CD4-positive, alpha-beta T cell treated with Interleukin-17A for 4 hours (primary cell): ENCODE data around the gene PTGER2.

Experiments used
- DNase-seq: peaks from one replicate; pipeline ENCODE4 v3.0.0-alpha.2; 2020; ENCODE audit warnings: mixed read lengths

The PTGER2 gene

GRCh38 chr14:52342849-52343596 is 28.9 kb downstream of the PTGER2 start:
- no peak for DNase-seq

DNA sequence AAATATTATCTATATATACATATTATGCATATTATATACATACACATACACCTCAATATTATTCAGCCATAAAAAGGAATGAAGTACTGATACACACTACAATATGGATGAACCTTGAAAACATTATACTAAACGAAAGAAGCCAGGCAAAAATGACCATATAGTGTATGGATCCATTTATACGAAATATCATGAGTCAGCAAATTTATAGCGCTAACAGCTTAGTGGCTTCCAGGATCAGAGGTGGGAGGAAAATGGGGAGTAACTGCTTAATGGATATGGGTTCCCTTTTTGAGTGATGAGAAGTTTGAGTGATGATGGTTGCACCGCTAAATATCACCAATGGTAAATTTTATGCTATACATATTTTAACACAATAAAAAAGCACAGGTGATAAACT is 32.7 kb downstream of the PTGER2 start:
- DNase-seq, result no peak

- no peak for DNase-seq
Observed at GRCh38 chr14:52348279-52348678, 34.2 kb downstream of the PTGER2 start.

- DNase-seq, result no peak
Observed at GRCh38 chr14:52348776-52349175, 34.7 kb downstream of the PTGER2 start.

- no peak for DNase-seq
Observed at GRCh38 chr14:52349731-52350130, 35.6 kb downstream of the PTGER2 start.

GRCh38 chr14:52350445-52350844 is 36.3 kb downstream of the PTGER2 start:
- DNase-seq, result no peak

GRCh38 chr14:52351233-52352060 is 37.3 kb downstream of the PTGER2 start:
- DNase-seq, result peak; percentile 19

DNA sequence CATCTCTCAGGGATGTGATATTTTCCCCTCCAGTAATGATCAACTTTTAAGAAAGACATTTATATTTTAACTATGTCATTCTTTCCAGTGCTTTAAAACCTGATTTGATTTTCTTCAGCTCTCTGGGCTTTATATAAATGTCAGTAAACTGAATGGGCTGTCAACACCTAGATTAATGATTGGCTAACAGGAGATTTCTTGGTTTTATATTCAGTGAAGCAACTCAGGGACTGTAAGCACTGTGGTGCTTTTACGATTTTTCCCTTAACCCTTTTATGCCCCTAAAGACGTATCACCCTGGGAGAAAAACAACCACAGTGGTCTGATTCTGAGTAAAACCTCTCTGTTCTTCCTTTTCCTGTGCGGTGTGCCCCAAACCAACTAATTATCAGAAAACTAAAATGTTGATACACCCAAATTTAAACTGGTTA is 38.0 kb downstream of the PTGER2 start:
- no peak for DNase-seq

DNA sequence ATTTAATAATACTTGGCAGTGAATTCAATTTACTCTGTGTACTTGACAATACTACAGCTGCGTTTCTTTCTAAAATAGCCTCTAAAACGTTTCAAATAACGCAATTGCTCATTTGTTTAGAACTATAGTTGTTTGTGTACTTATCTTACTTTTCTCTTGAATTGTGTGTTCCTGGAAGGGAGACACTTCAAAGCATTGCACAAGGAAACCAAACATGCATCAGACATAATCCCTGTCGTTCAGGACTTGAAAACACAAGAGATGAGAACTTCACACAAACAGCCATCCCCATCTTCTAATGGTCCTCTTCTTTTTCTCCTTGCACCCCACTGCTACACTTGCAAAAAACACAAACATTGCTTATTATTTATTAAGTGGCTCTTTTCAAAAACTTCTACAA is 38.5 kb downstream of the PTGER2 start:
- no peak for DNase-seq

DNA sequence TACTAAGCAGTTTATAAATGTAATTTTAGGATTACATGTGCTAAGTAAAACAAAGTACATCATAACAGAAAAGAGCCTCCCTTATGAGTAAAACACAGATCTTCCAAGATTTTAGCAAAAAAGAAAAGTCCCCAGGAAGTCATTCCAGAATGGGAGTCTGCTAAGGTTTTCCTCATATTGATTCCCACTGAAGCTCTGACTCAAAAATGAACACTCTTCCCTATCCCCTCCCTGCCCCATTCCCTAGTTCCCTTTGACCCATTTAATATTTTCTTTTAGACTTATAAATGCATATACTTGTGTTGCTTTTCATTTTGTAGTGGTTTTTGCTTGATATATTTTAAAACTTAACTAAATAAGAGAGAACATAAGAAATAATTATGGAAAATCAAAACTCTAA is 40.1 kb downstream of the PTGER2 start:
- no peak for DNase-seq

GRCh38 chr14:52355016-52355431 is 40.9 kb downstream of the PTGER2 start:
- DNase-seq, result no peak

- no peak for DNase-seq
Observed at GRCh38 chr14:52355526-52355925, 41.4 kb downstream of the PTGER2 start.

DNA sequence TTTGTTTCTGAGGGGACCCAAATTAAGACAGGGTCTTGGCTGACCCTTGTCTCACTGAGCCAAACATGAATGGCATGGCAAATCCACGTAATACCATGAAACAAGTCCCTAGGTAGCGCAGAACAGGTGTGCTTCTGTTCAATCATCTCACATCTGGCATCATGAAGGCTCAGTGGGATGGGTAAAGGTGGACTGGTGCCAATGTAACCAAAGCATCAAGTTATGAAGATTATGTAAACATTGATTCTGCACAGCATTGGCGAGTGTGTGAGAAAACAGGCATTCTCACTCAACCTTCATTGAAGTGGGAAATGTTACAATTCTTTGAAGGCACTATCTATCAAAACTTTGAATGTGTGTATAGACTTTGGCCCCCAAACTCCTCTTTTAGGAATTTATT is 41.9 kb downstream of the PTGER2 start:
- DNase-seq, result no peak

GRCh38 chr14:52360831-52361230 is 46.7 kb downstream of the PTGER2 start:
- no peak for DNase-seq

GRCh38 chr14:52363041-52363704 is 49.1 kb downstream of the PTGER2 start:
- DNase-seq, result no peak

- no peak for DNase-seq
Observed at GRCh38 chr14:52363961-52364360, 49.8 kb downstream of the PTGER2 start.

DNA sequence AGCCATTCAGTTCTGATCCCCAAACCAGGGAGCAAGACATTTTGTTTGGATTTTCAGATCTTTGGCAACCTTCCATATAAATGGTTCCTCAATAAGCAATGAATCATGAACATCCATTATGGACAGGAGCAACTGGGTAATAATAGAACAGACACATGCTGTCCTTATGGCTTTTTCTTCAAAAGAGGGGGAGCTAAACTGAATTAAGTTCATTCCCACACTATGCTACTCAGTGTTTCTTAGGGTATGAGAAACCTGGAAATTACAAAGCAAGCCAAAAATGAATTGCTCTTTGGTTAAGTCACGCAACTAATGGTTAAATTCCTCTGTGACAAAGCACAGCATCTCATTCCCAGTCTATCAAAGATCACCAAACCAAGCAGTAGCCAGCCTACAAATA is 51.0 kb downstream of the PTGER2 start:
- no peak for DNase-seq

- no peak for DNase-seq
Observed at GRCh38 chr14:52366796-52367315, 52.7 kb downstream of the PTGER2 start.

DNA sequence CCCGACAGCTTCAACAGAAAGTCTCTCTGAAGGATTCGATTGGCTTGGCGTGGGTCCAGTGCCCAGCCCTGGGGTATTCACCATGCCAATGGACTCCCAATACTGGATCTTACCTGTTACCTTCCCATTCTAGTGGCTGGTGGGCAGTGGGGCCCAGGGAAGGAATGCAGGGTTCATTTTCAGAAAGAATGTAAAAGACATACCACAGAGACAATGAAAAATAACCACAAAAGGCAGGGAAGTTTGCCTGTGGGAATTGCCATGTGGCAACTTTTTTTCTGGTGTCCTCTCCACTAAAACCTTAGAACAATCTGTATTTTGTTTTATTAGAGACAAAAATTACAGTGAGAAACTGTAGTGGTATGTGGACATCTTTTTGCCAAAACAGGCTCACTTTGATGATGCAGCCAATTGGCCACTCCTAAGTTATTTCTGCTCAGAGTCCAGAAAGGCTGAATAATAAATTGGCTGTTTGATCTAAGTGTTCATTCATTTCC is 55.2 kb downstream of the PTGER2 start:
- DNase-seq, result no peak

DNA sequence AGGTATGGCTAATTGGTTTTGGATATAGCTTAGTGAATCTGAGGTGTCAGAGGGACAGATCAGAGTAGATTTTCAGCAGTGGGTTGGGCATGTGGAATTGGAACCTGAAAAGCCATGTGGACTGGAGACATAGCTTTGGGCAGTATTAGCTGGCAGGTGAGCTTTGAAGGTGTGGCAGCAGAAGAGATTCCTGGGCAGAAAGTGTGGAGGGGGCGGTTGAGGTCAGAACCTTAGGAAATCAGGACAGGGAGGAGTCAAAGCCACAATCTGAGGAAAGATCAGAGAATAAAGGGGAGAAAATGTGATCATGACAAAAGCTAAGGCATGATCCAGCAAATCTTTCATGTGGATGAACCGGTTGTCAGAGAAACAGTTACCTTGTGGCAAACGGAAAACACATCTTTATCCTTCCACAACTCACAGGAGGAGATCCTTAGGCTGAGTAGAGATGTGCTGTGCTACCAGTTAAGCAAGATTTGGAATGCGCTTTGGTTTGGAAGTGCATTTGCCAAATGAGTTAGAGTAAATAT is 56.4 kb downstream of the PTGER2 start:
- no peak for DNase-seq

- DNase-seq, result no peak
Observed at GRCh38 chr14:52377940-52378339, 63.8 kb downstream of the PTGER2 start.
